GM18867 (cell line): Measurements from ENCODE around the gene KRT71.

Experiments
- ATAC-seq: cut with Tn5 transposase; IDR thresholded peaks from one replicate; pipeline ENCODE4 v1.9.1; 2021; ENCODE audit warnings: mild to moderate bottlenecking, moderate library complexity; ENCODE audit not compliant: unreplicated experiment

KRT71 gene

DNA sequence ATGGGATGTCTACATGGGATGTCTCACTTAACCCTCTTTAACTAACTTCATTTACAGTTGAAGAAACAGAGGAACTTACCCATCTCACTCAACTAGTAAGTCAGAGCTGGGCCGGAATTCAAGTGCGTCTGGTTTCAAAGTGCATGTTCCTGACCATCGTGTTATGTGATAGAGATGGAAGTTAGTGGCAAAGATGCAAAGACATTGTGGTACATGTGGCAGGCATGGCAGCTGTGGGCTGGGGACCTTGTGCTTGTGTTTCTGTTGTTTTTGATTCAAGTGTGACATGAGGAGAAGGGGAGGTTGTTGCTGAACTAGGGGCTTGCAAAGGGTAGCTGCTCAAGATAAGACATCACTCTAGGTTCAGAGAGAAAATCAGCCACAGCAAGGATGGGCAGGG is 23.0 kb upstream of the KRT71 start:
- ATAC-seq, result no peak

GRCh38 chr12:52575256-52575655 is 22.3 kb upstream of the KRT71 start:
- no peak for ATAC-seq

GRCh38 chr12:52573743-52574142 is 20.8 kb upstream of the KRT71 start, which contains the start of gene KRT74:
Gene KRT74 (minus strand): TSS chr12:52573843. CDS start chr12:52573777, 66 bp downstream.
- no peak for ATAC-seq

GRCh38 chr12:52573306-52573705 is 20.4 kb upstream of the KRT71 start:
- no peak for ATAC-seq

DNA sequence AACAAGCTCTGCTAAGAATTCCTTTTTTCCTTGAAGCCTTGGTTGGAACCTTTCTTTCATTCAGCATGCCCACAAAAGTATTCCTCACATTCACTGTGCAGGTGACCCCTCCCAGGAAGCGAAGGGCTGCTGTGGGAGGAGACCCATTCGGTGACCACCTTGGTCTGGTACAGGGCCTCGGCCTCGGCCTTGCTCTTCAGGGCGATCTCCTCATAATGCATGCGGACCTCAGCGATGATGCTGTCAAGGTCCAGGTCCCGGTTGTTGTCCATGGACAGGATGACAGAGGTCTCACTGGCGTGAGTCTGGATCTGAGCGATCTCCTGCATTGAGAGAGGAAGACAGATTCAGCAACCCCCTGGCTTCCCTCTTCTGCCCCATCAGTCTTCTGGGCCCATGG is 17.6 kb upstream of the KRT71 start:
- no peak for ATAC-seq

- ATAC-seq, result no peak
These were observed 15.2 kb upstream of the KRT71 start for GRCh38 chr12:52568111-52568510.

- ATAC-seq, result no peak
These were observed 13.9 kb upstream of the KRT71 start for GRCh38 chr12:52566847-52567291.

DNA sequence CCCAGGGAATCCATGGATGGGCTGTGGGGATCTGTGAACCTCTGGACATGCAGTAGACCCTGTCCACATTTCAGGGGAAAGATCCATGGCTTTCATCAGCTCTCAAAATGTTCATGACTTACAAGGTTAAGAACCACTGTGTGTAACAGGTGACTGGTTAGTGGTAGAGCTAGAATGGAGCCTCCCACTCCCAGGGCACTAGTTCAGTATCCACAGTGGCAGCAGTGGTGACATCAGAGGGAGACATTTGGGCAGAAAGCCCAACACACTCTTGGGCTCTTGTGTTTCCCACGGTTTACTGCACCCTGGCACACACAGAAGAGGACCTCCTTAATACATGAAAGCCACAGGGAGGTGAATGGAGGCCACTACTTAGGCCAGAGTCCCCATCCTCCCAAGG is 11.6 kb upstream of the KRT71 start:
- no peak for ATAC-seq

- ATAC-seq, result no peak
These were observed 9.0 kb upstream of the KRT71 start for GRCh38 chr12:52561880-52562449.

- no peak for ATAC-seq
These were observed 7.0 kb upstream of the KRT71 start for GRCh38 chr12:52559979-52560378.

GRCh38 chr12:52558781-52559445 is 6.0 kb upstream of the KRT71 start:
- ATAC-seq, result no peak

- ATAC-seq, result no peak
These were observed 4.5 kb upstream of the KRT71 start for GRCh38 chr12:52557476-52557875.

DNA sequence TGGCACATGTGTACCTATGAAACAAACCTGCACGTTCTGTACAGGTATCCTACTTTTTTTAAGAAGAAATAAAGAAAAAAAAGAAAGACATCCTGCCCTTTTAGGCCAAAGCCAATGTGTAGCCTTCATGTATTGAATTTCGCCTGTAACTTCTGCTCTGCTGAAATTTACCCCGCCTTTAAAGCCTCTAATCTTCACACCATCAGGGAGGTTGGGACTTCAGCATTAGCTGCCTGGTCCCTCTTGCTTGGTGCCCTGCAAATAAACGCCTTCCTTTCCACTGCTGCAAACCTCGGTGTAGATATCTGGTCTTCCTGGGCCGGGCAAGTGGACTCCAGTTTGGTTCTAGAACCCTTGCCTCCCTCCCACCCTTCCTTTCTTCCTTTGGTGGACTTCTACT is 2.6 kb upstream of the KRT71 start:
- ATAC-seq, result no peak

DNA sequence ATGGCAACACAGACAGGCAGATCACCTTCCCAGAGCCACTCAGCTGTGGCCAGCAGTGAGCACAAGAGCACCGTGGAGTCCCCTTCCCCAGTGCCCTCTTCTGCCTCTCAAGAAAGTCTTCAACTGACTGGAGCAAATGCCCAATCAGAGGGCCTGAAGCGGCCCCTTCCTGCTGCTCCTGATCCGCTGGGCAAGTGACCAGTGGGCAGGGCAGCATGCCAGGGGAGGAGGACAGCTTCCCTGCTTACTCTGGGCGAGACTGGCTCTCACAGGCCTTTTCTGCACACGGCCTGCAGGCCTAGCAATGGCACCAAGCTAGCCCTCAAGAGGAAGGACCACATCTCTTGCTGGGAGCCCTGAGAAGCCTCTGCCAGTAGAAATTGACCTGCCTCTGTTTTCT is 890 bp downstream of the KRT71 start:
- no peak for ATAC-seq

DNA sequence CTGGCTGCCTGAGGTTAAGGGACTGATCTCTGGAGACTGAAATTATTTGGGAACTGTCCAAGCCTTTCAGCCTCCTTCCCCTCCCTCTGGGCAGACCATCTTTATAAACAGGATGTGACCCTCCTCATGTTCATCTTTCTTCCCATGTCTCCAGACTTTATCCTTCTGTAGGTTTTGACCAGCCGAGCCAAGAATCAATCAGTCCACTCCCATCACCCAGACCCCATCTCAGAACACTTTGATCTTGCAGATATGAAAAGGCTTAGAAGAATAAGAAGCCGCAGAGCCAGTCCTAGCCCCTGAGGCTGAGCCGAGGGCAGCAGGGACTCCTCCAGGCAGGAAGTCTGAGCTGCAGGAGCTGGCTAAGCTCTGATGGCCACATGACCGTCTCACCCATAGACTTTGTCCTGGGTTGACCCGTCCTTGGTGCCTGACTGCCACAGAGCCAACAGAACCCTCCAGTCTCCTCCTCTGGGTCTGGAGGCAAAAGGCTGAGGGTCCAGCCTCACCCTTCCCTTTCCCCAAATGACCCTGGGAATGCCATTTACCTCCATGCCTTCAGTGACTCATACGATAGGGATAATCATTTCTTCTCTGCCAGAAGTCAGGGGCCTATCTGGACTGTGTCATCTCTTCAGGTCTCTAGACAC is 1.6 kb downstream of the KRT71 start:
- no peak for ATAC-seq

- no peak for ATAC-seq
These were observed 6.8 kb downstream of the KRT71 start for GRCh38 chr12:52546126-52546525.

DNA sequence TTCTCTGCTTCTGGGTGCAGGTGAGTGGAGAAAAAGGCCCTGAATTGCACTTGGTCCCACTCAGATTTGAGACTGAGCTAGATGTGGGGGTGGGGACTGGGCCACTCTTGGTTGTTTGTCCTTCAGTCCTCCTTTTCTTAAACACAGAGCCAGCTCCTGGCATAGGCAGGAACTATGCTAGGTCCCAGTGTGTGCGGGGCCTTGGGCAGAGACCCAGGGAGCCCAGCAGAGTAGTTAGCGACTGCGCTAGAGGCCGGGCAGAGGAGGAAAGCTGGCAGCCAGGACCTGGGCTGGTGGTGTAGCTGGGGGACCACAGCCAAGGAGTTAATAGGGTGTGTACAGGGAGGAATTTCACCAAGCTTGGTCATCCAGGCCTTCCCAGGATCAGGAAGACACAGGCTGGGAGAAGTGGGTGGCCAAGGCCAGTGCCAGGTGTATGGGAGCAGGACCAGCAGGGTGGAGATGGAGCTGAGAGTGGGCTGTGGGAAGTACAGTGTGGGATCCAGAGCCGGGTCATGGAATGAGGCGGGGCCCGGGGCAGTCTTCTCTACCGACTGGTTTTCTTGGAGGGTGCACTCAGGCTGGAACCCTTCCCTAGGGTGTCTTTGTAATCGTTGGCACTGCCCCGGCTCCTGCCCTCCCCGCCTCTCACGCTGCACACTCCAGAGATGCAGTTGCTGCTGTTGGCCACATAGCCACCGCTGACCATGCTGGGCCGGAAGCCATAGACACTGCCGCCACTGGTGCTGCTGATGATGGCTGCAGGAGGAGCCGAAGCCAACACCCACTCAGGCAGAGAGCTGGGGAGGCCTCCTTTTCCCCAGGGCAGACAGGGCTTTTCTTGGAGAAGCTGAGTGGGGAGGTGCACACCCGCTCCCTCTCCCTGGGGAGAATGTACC is 8.7 kb downstream of the KRT71 start:
- no peak for ATAC-seq

DNA sequence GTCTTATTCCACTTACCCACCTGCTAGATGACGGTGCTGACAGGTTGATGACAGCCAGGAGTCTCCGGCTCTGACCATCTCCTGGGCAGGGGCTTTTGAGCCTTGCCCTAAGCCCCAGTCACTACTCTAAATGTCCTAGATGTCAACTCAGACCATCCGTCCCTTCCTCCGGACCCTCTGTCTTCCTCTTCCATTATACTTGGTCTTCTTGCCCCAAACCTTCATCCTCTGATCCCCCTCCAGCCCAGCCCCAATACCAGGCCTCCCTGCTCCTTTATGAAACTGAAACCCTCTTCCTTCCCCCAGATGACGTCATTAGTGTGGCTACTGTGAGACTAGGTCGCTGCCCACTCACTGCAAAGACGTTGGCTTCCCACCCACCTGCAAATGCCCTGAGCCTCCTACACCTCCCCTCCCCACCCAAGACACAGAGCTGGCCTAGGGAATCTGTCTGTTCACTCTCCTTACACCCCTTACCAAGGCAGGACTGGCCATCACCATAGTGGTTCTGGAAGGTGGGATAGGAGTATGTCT is 10.1 kb downstream of the KRT71 start:
- no peak for ATAC-seq

DNA sequence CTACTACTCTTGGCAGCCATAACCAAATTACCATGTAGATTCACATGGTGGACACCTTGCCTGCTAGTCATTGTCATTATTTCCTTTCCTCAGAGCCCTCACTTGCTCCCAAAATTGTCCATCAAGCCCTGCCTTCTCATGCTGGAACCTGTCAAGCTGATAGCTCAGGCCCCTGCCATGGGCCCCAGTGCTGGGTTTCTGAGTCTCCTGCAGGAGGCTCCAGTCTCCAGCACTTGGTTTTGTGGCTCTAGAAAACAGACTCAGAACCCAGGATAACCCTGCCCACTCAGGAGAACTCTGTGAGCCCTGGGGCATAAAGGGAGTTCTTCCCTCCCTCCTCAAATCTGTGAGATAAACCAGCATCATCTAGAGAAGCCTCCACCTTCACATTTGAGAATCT is 10.8 kb downstream of the KRT71 start:
- ATAC-seq, result no peak

- ATAC-seq, result no peak
These were observed 11.2 kb downstream of the KRT71 start for GRCh38 chr12:52541709-52542108.

- ATAC-seq, result no peak
These were observed 12.4 kb downstream of the KRT71 start for GRCh38 chr12:52540531-52540930.
